K562 (cell line): ENCODE measurements around the gene MITF.

Experiments
- CTCF ChIP-seq, 3 experiments: IDR thresholded peaks in 2 of 3; conservative IDR thresholded peaks in 1 of 3; 2 replicates each; pipeline ENCODE4 v1.5.1; 2011 to 2012; ENCODE audit warnings: low read length in 3 of 3, mild to moderate bottlenecking in 3 of 3, control low read depth in 2 of 3, improper control_type of control experiment in 1 of 3, inconsistent platforms in 1 of 3, low read depth in 1 of 3, mixed read lengths in 1 of 3, moderate library complexity in 1 of 3; ENCODE audit not compliant: insufficient read depth in 2 of 3
- HCFC1 ChIP-seq: IDR thresholded peaks from 2 replicates; pipeline ENCODE4 v1.6.1; 2012; ENCODE audit warnings: low read depth, low read length, improper control_type of control experiment
- HNRNPUL1 ChIP-seq: fragments of 200-400 bp; formaldehyde crosslinking; IDR thresholded peaks from 2 replicates; pipeline ENCODE4 v1.6.1; 2017; ENCODE audit warnings: low read length
- KLF13 ChIP-seq: fragments of 450-650 bp; IDR thresholded peaks from 2 replicates; pipeline ENCODE4 v1.6.1; 2016; ENCODE audit warnings: missing genetic modification characterization, low read depth, mild to moderate bottlenecking, missing compliant biosample characterization, moderate library complexity, borderline replicate concordance
- MITF ChIP-seq: IDR thresholded peaks from 2 replicates; pipeline ENCODE4 v1.6.1; 2014; ENCODE audit warnings: antibody characterized with exemption
- NFXL1 ChIP-seq: fragments of 450-650 bp; formaldehyde crosslinking; IDR thresholded peaks from 2 replicates; pipeline ENCODE4 v1.4.0; 2021; ENCODE audit warnings: mild to moderate bottlenecking
- SFPQ ChIP-seq: fragments of 200-400 bp; formaldehyde crosslinking; IDR thresholded peaks from 2 replicates; pipeline ENCODE4 v1.6.1; 2017; ENCODE audit warnings: mild to moderate bottlenecking, low read depth, low read length, moderate library complexity
- USF2 ChIP-seq: sonication (generic); formaldehyde crosslinking; IDR thresholded peaks from 2 replicates; pipeline ENCODE4 v1.5.0; 2020; ENCODE audit warnings: missing genetic modification reagents

- no peak for TF ChIP-seq SFPQ
- TF ChIP-seq NFXL1, result no peak
- no peak for TF ChIP-seq USF2 (CRISPR knock-in tag)
- no peak for TF ChIP-seq HNRNPUL1
- TF ChIP-seq KLF13 (tag), result no peak
- no peak for TF ChIP-seq MITF
- no peak for TF ChIP-seq CTCF (IDR thresholded peaks at IDR 0.05 in 2 of 3, conservative IDR thresholded peaks at IDR 0.05 in 1 of 3; ENCODE audit: insufficient read depth in 2 of 3, low read depth in 1 of 3, low read length in 3 of 3)
- TF ChIP-seq HCFC1, result no peak
These were observed 24.2 kb downstream of the MITF start for GRCh38 chr3:69763458-69763857.
